ENCODE results near the gene STAG1. TPM values are rescaled to one million over a fixed set of nuclear protein-coding genes. Genes with fewer than 3 reads are reported as not detected.
"Not testable (repeated sequence)": the region's sequence is repeated elsewhere in the genome, so short reads cannot be mapped to it uniquely, and the experiment has no call there.

Gene STAG1
- total RNA-seq, 1 experiment from 2014 or later, result 31.6 TPM

- no peak for DNase-seq (ENCODE audit: low read depth)
Observed at GRCh38 chr3:136645915-136646314, 106.3 kb downstream of the STAG1 start.

GRCh38 chr3:136644212-136644611 lies 108.0 kb downstream of the STAG1 start:
- no peak for DNase-seq (ENCODE audit: low read depth)

GRCh38 chr3:136643380-136643779 lies 108.8 kb downstream of the STAG1 start:
- not testable (repeated sequence) for DNase-seq (ENCODE audit: low read depth)

DNA sequence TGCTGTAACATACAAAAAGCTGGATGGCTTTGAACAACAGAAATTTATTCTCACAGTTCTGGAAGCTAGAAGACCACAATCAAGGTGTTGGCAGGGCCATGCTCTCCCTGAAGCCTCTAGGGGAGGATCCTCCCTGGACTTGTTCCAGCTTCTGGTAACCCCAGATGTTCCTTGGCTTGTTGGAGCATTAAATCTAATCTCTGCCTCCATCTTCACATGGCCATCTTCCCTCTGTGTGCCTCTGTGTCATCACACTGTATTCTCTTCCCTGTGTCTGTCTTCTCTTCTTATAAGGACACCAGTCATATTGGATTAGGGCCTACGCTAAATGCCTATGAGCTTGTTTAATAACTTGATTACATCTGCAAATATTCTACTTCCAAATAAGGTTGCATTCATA lies 109.5 kb downstream of the STAG1 start:
- DNase-seq (ENCODE audit: low read depth), result no peak

DNA sequence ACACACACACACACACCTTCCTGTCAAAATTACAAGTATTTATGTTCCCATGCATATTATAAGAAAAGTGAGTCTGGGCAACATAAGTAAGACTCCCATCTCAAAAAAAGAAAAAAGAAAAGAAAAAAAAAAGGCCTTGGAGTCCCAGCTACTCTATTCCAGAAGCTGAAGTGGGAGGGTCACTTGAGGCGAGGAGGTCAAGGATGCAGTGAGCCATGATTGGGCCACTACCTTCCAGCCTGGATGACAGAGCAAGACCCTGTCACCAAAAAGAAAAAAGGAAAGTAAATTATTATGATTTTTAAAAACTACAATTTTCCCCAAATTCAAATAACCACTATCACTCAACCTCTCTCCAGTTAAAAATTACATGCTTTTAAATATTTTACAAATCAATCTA lies 113.1 kb downstream of the STAG1 start:
- DNase-seq (ENCODE audit: low read depth), result no peak

DNA sequence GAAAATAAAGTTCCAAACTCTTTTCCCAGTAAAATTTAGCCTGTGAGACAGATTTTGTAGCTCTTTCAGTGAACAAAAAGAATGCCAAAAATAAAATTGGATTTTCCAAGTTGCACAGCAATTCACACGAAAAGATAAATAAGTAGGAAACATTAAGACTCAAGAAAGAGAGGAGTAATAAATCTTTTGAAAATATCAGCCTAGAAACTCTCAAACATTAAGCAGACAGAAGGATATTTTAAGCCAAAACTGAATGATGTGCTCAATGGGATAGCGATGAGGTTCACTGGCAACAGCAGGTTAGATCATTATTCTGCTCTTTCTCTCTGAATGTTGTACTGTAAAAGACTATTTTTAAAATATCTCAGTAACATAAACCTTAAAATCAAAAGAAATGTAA lies 115.0 kb downstream of the STAG1 start:
- DNase-seq (ENCODE audit: low read depth), result no peak

DNA sequence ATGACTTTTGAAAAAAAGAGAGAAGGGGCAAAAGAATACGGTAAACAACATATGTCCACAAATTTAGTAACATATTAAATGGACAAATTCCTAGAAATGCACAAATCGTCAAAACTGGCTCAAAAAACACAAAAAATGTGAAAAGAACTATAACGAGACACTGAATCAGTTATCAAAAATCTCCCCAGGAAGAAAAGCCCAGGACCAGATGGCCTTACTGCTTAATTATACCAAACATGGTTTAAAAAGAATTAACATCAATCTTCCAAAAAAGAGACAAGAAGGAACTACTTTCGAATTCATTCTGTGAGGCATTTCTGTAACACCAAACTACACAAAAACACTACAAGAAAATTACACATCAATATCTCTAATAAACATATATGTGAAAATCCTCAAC lies 117.4 kb downstream of the STAG1 start:
- DNase-seq (ENCODE audit: low read depth), result no peak

- no peak for DNase-seq (ENCODE audit: low read depth)
Observed at GRCh38 chr3:136632625-136633081, 119.5 kb downstream of the STAG1 start.

GRCh38 chr3:136631424-136631823 lies 120.8 kb downstream of the STAG1 start:
- DNase-seq (ENCODE audit: low read depth), result no peak

DNA sequence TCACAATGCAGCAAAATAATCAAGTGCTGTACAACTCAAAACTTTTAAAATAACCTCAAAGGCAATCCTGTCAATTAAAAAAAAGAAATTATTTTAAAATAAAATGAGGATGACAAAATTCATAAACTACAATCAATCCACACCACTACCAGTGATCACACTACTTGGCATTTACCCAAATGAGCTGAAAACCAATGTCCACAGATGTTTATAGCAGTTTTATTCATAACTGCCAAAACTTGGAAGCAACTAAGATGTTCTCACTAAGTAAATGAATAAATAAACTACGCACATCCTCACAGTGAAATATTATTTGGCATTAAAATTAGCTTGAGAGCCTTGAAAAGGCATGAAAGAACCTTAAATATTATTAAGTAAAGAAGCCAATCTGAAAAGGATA lies 121.3 kb downstream of the STAG1 start:
- DNase-seq (ENCODE audit: low read depth), result no peak

GRCh38 chr3:136626493-136626892 lies 125.7 kb downstream of the STAG1 start:
- no peak for DNase-seq (ENCODE audit: low read depth)

GRCh38 chr3:136624894-136625815 lies 127.0 kb downstream of the STAG1 start:
- DNase-seq (ENCODE audit: low read depth), result peak; percentile 81

GRCh38 chr3:136624371-136624770 lies 127.8 kb downstream of the STAG1 start:
- no peak for DNase-seq (ENCODE audit: low read depth)

DNA sequence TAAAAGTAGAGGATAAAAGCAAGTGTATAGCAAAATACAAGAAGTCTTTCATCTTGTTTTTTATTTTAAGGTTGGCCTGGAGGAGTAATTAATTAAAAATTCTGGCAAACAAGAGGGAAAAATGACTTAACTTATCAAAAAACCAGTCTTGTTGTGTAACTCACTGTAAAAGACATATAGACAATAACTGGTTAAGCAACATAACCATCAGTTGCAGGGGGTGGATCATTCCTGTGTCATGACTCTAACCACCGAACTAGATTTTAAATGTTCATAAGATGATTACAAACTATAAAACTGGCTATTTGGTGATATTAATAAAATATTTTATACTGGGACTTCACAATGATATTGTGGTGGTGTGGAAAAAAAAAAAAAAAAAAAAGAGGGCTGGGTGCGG lies 130.6 kb downstream of the STAG1 start:
- DNase-seq (ENCODE audit: low read depth), result no peak

GRCh38 chr3:136620436-136620835 lies 131.7 kb downstream of the STAG1 start:
- no peak for DNase-seq (ENCODE audit: low read depth)

- not testable (repeated sequence) for DNase-seq (ENCODE audit: low read depth)
Observed at GRCh38 chr3:136617969-136618525, 134.1 kb downstream of the STAG1 start.

GRCh38 chr3:136617198-136617597 lies 135.0 kb downstream of the STAG1 start:
- peak; percentile 31 for DNase-seq (ENCODE audit: low read depth)

GRCh38 chr3:136612512-136612911 lies 139.7 kb downstream of the STAG1 start:
- no peak for DNase-seq (ENCODE audit: low read depth)

DNA sequence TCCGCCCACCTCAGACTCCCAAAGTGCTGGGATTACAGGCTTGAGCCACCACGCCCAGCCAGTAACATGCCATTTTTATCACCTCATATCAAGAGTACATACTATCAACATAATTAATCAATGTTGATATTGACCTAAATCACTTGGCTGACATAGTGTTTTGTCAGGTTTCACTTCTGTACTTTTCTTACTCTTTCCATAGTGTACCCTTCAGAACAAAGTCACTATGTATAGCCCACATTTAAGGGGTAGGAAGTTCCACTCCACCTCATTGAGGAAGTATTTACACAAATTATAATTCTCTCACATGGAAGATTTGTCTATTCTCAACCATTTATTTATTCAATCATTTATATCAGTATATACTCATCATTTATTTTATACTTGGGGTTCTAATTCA lies 145.2 kb downstream of the STAG1 start:
- DNase-seq (ENCODE audit: low read depth), result no peak

DNA sequence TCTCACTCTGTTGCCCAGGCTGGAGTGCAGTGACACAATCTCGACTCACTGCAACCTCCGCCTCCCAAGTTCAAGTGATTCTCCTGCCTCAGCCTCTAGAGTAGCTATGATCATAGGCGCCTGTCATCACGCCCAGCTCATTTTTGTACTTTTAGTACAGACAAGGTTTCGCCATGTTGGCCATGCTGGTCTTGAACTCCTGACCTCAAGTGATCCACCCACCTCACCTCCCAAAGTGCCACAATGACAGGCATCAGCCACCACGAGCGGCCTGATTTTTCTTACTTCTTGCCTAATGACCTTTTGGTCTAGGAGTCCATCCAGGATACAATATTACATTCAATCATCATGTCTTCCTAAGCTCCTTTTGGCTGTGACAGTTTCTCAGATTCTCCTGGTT lies 146.0 kb downstream of the STAG1 start:
- not testable (repeated sequence) for DNase-seq (ENCODE audit: low read depth)

DNA sequence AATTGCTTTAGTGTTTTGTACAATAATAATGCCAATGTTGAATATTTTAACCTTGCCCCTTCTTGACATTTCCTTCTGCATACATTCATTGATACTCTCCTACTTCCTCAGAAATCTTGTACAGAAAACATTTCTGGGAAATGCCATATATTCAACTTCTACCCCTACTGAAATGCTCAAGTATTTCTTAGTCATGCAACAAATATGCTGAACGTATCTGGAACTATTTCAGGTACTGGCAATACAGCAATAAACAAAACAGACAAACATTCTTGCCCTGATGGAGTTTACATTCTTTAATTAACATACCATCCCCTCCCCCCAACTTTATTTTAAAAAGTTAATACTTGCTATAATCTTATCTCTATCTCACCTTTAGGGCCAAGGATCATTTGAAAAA lies 147.2 kb downstream of the STAG1 start:
- DNase-seq (ENCODE audit: low read depth), result peak; percentile 54

GRCh38 chr3:136602818-136603217 lies 149.4 kb downstream of the STAG1 start:
- no peak for DNase-seq (ENCODE audit: low read depth)

All from M059J (cell line).